B cell (primary cell): ENCODE results near the gene MAB21L4. TPM values are rescaled to one million over a fixed set of nuclear protein-coding genes. Genes with fewer than 3 reads are reported as not detected.

Experiments used
- ATAC-seq: fragments of 200-7000 bp; cut with Tn5 transposase; one replicate; pipeline ENCODE4 v1.10.0; 2021; ENCODE audit warnings: low read depth, mild to moderate bottlenecking, moderate number of reproducible peaks, moderate library complexity
- CTCF ChIA-PET: fragments of 350-600 bp; sonication (Branson Sonifier 250); formaldehyde crosslinking; loops from one replicate; lab custom pipeline; 2021; ENCODE audit warnings: antibody characterized with exemption, inconsistent platforms; lab: Charles Lee
- POLR2A ChIA-PET: fragments of 350-600 bp; sonication (Branson Sonifier 250); formaldehyde crosslinking; loops from one replicate; lab custom pipeline; 2021; ENCODE audit warnings: antibody characterized with exemption; lab: Charles Lee
- DNase-seq: peaks from one replicate; pipeline ENCODE4 v3.0.0; 2013
- H2AFZ ChIP-seq: 2 replicates; pipeline ENCODE4 v1.6.1; 2012; ENCODE audit warnings: mild to moderate bottlenecking, low read depth, low read length; ENCODE audit not compliant: insufficient read depth, poor library complexity, severe bottlenecking
- H3K27ac ChIP-seq, 2 donors: 1 replicate in 1 of 2; 2 replicates in 1 of 2; pipeline ENCODE4 v1.5.1; 2012 to 2013; ENCODE audit warnings: low read length in 2 of 2, mild to moderate bottlenecking in 2 of 2, moderate library complexity in 1 of 2
- H3K27me3 ChIP-seq, 4 experiments: fragments of 200-600 bp in 1 of 4; sonication (generic) in 1 of 4; replicated peaks in 1 of 4; 1 replicate in 2 of 4; 2 replicates in 2 of 4; pipeline versions ENCODE4 v1.6.1 to v1.7.0; 2013 to 2016; ENCODE audit warnings: low read length in 3 of 4, mild to moderate bottlenecking in 2 of 4, mixed read lengths in 1 of 4, moderate library complexity in 1 of 4; ENCODE audit not compliant: insufficient read depth in 4 of 4, control insufficient read depth in 3 of 4; ENCODE audit errors: control extremely low read depth in 1 of 4
- H3K36me3 ChIP-seq, 2 experiments: replicated peaks in 1 of 2; 1 replicate in 1 of 2; 2 replicates in 1 of 2; pipeline versions ENCODE4 v1.6.1 to v1.7.1; 2013; ENCODE audit warnings: low read length in 1 of 2; ENCODE audit not compliant: insufficient read depth in 2 of 2, control insufficient read depth in 1 of 2; ENCODE audit errors: control extremely low read depth in 1 of 2, extremely low read depth in 1 of 2
- H3K4me1 ChIP-seq, 2 donors: fragments of 200-600 bp in 1 of 2; sonication (generic) in 1 of 2; 1 replicate in 1 of 2; 2 replicates in 1 of 2; pipeline versions ENCODE4 v1.5.1 to v1.6.1; 2013 to 2017; ENCODE audit warnings: low read length in 2 of 2; ENCODE audit not compliant: control insufficient read depth in 2 of 2, insufficient read depth in 2 of 2
- H3K4me2 ChIP-seq: replicated peaks from 2 replicates; pipeline ENCODE3; 2012; ENCODE audit warnings: mild to moderate bottlenecking, low read depth, low read length; ENCODE audit not compliant: poor library complexity, severe bottlenecking
- H3K4me3 ChIP-seq, 5 experiments: fragments of 200-600 bp in 1 of 5; sonication (generic) in 1 of 5; 1 replicate in 3 of 5; 2 replicates in 2 of 5; pipeline versions ENCODE4 v1.5.1 to v1.7.0; 2011 to 2016; ENCODE audit warnings: low read length in 4 of 5, mild to moderate bottlenecking in 4 of 5, low read depth in 2 of 5, control low read depth in 1 of 5, moderate library complexity in 1 of 5; ENCODE audit not compliant: insufficient read depth in 1 of 5; ENCODE audit errors: control extremely low read depth in 1 of 5, extremely low read depth in 1 of 5
- H3K79me2 ChIP-seq: fragments of 200-600 bp; sonication (generic); one replicate; pipeline ENCODE4 v1.6.0; 2016; ENCODE audit warnings: low read length; ENCODE audit not compliant: control insufficient read depth, insufficient read depth
- H3K9ac ChIP-seq: fragments of 200-600 bp; sonication (generic); 2 replicates; pipeline ENCODE4 v1.6.1; 2017; ENCODE audit warnings: mild to moderate bottlenecking, low read length, moderate library complexity
- H3K9me3 ChIP-seq, 3 donors: one replicate each; pipeline versions ENCODE4 v1.6.1 to v1.7.1; 2013; ENCODE audit warnings: low read length in 2 of 3; ENCODE audit not compliant: control insufficient read depth in 2 of 3, insufficient read depth in 1 of 3; ENCODE audit errors: control extremely low read depth in 1 of 3
- H4K20me1 ChIP-seq: 2 replicates; pipeline ENCODE4 v1.6.0; 2012; ENCODE audit warnings: mild to moderate bottlenecking, low read length; ENCODE audit not compliant: insufficient read depth, control insufficient read depth, poor library complexity, severe bottlenecking
- H3K27ac Mint-ChIP-seq: one replicate; pipeline ENCODE4 v1.8.0; 2021; ENCODE audit warnings: mixed read lengths
- H3K27me3 Mint-ChIP-seq: one replicate; pipeline ENCODE4 v1.8.0; 2021; ENCODE audit warnings: mixed read lengths
- H3K4me1 Mint-ChIP-seq: one replicate; pipeline ENCODE4 v1.8.0; 2021; ENCODE audit warnings: mixed read lengths
- H3K4me3 Mint-ChIP-seq: one replicate; pipeline ENCODE4 v1.8.0; 2021; ENCODE audit warnings: mixed read lengths
- H3K9me3 Mint-ChIP-seq: one replicate; pipeline ENCODE4 v1.8.0; 2022; ENCODE audit warnings: mixed read lengths; ENCODE audit not compliant: insufficient read depth
- EZH2 ChIP-seq: IDR thresholded peaks from 2 replicates; pipeline ENCODE4 v1.6.1; 2012; ENCODE audit warnings: borderline replicate concordance, low read depth, mild to moderate bottlenecking, moderate library complexity, low read length; ENCODE audit not compliant: insufficient read depth, poor library complexity, severe bottlenecking
- WGBS: methylation state at CpG from one replicate; pipeline ENCODE4 v1.1.5; 2013; ENCODE audit warnings: missing lambda C conversion rate; ENCODE audit not compliant: insufficient coverage; 5-methylcytosine and 5-hydroxymethylcytosine counted together
- intact Hi-C: fragments of 100-400 bp; cut with micrococcal nuclease; formaldehyde crosslinking; loops from one replicate; pipeline ENCODE4 v1.10.0; 2022
- polyA plus RNA-seq: library from polyadenylated mRNA; depleted of rRNA; stranded (reverse); fragments of >200 nt; gene quantifications from 2 replicates; pipeline ENCODE4 v1.2.3, GENCODE V29; 2012
- total RNA-seq, 2 donors: library from RNA; stranded (reverse); fragments of 120-200 nt in 1 of 2; gene quantifications; 1 replicate in 1 of 2; 2 replicates in 1 of 2; pipeline versions ENCODE4 v1.2.3 to v1.2.4, GENCODE V29; 2013 to 2022
- TF ChIP-seq, protein P1 (sequence below): fragments of 200-600 bp; IDR thresholded peaks from one replicate; pipeline ENCODE4 v1.8.0; 2022; ENCODE audit warnings: antibody characterized with exemption, mild to moderate bottlenecking

The MAB21L4 gene
- total and polyA plus RNA-seq, 2 donors (not counting 1 experiment from before 2014, with no cell fraction given): not detected

DNA sequence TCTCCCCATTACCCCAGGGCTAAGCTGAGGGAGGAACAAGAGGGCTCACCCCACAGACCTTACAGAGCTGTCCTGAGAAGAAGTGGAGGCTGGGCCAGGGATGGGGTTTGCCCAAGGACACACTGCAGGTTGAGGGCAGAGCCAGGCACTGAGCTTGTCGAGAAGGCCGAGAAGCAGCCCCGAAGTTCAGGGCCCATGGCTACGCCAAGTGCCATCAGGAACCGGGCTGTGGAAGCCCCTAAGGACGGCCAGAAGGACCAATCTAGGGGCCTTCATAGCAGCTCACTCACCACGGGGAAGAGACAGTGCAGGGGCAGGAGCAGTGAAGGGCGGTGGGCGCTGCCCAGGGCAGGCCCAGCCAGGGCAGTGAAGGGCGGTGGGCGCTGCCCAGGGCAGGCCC lies 45.9 kb downstream of the MAB21L4 start:
- TF ChIP-seq, protein P1, sequence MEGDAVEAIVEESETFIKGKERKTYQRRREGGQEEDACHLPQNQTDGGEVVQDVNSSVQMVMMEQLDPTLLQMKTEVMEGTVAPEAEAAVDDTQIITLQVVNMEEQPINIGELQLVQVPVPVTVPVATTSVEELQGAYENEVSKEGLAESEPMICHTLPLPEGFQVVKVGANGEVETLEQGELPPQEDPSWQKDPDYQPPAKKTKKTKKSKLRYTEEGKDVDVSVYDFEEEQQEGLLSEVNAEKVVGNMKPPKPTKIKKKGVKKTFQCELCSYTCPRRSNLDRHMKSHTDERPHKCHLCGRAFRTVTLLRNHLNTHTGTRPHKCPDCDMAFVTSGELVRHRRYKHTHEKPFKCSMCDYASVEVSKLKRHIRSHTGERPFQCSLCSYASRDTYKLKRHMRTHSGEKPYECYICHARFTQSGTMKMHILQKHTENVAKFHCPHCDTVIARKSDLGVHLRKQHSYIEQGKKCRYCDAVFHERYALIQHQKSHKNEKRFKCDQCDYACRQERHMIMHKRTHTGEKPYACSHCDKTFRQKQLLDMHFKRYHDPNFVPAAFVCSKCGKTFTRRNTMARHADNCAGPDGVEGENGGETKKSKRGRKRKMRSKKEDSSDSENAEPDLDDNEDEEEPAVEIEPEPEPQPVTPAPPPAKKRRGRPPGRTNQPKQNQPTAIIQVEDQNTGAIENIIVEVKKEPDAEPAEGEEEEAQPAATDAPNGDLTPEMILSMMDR: no peak
- TF ChIP-seq EZH2: no peak
- no peak for ATAC-seq
- H3K9me3 Mint-ChIP-seq: peaks cover 5% of the 10 kb centered on the region
- whole genome bisulfite sequencing: 93% methylated on average over 11 of the region's 11 CpGs
- Histone ChIP-seq H3K36me3 (no peaks in the 10 kb centered on the region), H4K20me1 (no peaks in the 10 kb centered on the region), H3K27me3 (peaks cover 0 to 2% (median 0%) of the 10 kb centered on the region in 4 experiments), H3K4me3 (no peak overlapping the region), H3K4me2 (no peak overlapping the region), H3K9ac (no peak overlapping the region), H2AFZ (no peak overlapping the region), H3K79me2 (no peaks in the 10 kb centered on the region), H3K9me3 (peaks cover 0 to 23% (median 8%) of the 10 kb centered on the region in 3 donors), H3K27ac (no peak overlapping the region), H3K4me1 (no peaks in the 10 kb centered on the region)
- no peak overlapping the region for H3K27ac Mint-ChIP-seq
- H3K4me1 Mint-ChIP-seq: no peaks in the 10 kb centered on the region
- CTCF ChIA-PET: interaction anchor here (0.9 to 1.1 kb wide), 3 partner anchors 10 to 1028 kb away, joined by 3 read pairs; no protein-coding TSS in a partner anchor
- DNase-seq: no peak
- POLR2A ChIA-PET: no interaction called here
- H3K4me3 Mint-ChIP-seq: no peak overlapping the region
- H3K27me3 Mint-ChIP-seq: no peaks in the 10 kb centered on the region
- intact Hi-C loops: loop anchor here (2.0 kb wide), 1 partner anchor 1027 kb away; no protein-coding TSS in a partner anchor

DNA sequence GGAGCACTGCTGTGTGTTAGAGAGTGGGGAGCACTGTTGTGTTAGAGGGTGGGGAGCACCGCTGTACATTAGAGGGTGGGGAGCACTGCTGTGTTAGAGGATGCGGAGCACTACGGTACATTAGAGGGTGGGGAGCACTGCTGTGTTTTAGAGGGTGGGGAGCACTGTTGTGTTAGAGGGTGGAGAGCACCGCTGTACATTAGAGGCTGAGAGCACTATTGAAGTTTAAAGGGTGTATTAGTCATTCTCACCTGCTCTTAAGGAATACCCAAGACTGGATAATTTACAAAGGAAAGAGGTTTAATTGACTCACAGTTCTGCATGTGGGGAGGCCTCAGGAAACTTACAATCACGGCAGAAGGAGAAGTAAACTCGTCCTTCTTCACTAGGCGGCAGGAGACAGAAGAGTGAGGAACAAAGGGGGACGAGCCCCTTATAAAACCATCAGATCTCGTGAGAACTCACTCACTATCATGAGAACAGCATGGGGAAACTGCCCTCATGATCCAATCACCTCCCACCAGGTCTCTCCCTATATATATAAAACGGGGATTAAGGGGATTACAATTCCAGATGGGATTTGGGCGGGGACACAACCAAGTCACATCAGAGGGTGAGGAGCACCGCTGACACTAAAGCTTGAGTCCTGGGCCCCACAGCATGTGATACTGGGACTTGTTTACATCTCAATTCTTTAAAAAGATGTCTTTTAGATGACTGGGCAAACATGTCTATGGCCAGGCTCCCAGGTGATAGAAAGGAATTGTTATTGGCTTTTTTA lies 46.9 kb downstream of the MAB21L4 start:
- ChIA-PET POLR2A (no interaction called here), CTCF (interaction anchor here (0.9 to 1.1 kb wide), 2 partner anchors 11 to 273 kb away, joined by 3 read pairs; no protein-coding TSS in a partner anchor)
- Histone ChIP-seq H3K4me3 (no peak overlapping the region), H2AFZ (no peak overlapping the region), H3K27ac (no peak overlapping the region), H3K4me2 (no peak overlapping the region), H3K27me3 (peaks cover 0 to 2% (median 0%) of the 10 kb centered on the region in 4 experiments), H3K36me3 (no peaks in the 10 kb centered on the region), H3K79me2 (no peaks in the 10 kb centered on the region), H3K9ac (no peak overlapping the region), H3K9me3 (peaks cover 1 to 18% (median 5%) of the 10 kb centered on the region in 3 donors), H3K4me1 (no peaks in the 10 kb centered on the region), H4K20me1 (no peaks in the 10 kb centered on the region)
- TF ChIP-seq EZH2: no peak
- TF ChIP-seq, protein P1: no peak
- H3K27ac Mint-ChIP-seq: no peak overlapping the region
- no peak overlapping the region for H3K4me3 Mint-ChIP-seq
- ATAC-seq: no peak
- peaks cover 2% of the 10 kb centered on the region for H3K27me3 Mint-ChIP-seq
- H3K4me1 Mint-ChIP-seq: no peaks in the 10 kb centered on the region
- H3K9me3 Mint-ChIP-seq: peaks cover under 1% of the 10 kb centered on the region
- no peak for DNase-seq
- intact Hi-C loops: no loop called here
- WGBS: 90% methylated on average over 5 of the region's 12 CpGs
